OCI-LY3 (cell line): Measurements from ENCODE around the gene C10orf53.

Experiments used
- CTCF ChIP-seq: fragments of 200-600, 300-600 bp; sonication (generic); IDR thresholded peaks from 2 replicates; pipeline ENCODE4 v1.5.1; 2014; ENCODE audit warnings: antibody characterized with exemption, low read length, low read depth
- EZH2phosphoT487 ChIP-seq: fragments of 200-600 bp; shearing (Covaris generic); IDR thresholded peaks from 2 replicates; pipeline ENCODE4 v1.6.1; 2018; ENCODE audit warnings: antibody characterized with exemption, mixed run types, low read depth

GRCh38 chr10:49647554-49647953, 31.9 kb upstream of the C10orf53 start:
- no peak for TF ChIP-seq CTCF
- TF ChIP-seq EZH2phosphoT487: no peak
